A549 (cell line): ENCODE results near the gene MMP24OS. TPM values are rescaled to one million over a fixed set of nuclear protein-coding genes. Genes with fewer than 3 reads are reported as not detected.

Experiments
- ATAC-seq, 2 experiments: fragments of 200-7000 bp in 1 of 2; fragments of >200 bp in 1 of 2; cut with Nextera tagmentation in 1 of 2; cut with Tn5 transposase in 1 of 2; 3 replicates each; pipeline versions ENCODE4 v1.8.0 to v1.9.1; 2018 to 2020; ENCODE audit warnings: mild to moderate bottlenecking in 1 of 2, moderate library complexity in 1 of 2
- CTCF ChIA-PET: fragments of 300-600 bp; sonication (Branson Sonifier 250); formaldehyde crosslinking; extraction: SDS; loops from one replicate; lab custom pipeline; 2021; ENCODE audit warnings: antibody characterized with exemption, inconsistent platforms; lab: Yijun Ruan, JAX
- POLR2A ChIA-PET: fragments of 350-600 bp; formaldehyde crosslinking; extraction: SDS; loops from one replicate; lab custom pipeline; 2021; ENCODE audit warnings: antibody characterized with exemption, inconsistent platforms; lab: Yijun Ruan, JAX
- DNase-seq, 2 experiments: peaks; one replicate each; pipeline versions ENCODE4 v3.0.0 to v3.0.0-alpha.2; 2011 to 2016; ENCODE audit warnings: low read depth in 1 of 2, low spot score in 1 of 2
- FAIRE-seq: peaks from 2 replicates; lab custom pipeline; 2011; peaks lifted over from hg19 to GRCh38; lab: Jason Lieb, UNC
- H3K27ac ChIP-seq, 2 experiments: fragments of >200 bp; sonication (Bioruptor Twin); formaldehyde crosslinking; 3 replicates each; pipeline ENCODE4 v1.5.1; 2016 to 2017
- H3K4me1 ChIP-seq: fragments of >200 bp; sonication (Bioruptor Twin); formaldehyde crosslinking; 3 replicates; pipeline ENCODE4 v1.6.1; 2016
- H3K4me2 ChIP-seq: fragments of >200 bp; sonication (Bioruptor Twin); formaldehyde crosslinking; 3 replicates; pipeline ENCODE4 v1.6.1; 2016
- H3K4me3 ChIP-seq: fragments of >200 bp; sonication (Bioruptor Twin); formaldehyde crosslinking; 3 replicates; pipeline ENCODE4 v1.5.1; 2016
- H3K9me3 ChIP-seq: fragments of >200 bp; sonication (Bioruptor Twin); formaldehyde crosslinking; 3 replicates; pipeline ENCODE4 v1.6.1; 2016
- ATOH8 ChIP-seq: fragments of 250-450 bp; sonication (Bioruptor Pico); IDR thresholded peaks from 2 replicates; pipeline ENCODE4 v1.5.0; 2020; ENCODE audit warnings: low read depth, mild to moderate bottlenecking, moderate library complexity
- CBX8 ChIP-seq: fragments of 200-600 bp; sonication (generic); IDR thresholded peaks from 2 replicates; pipeline ENCODE4 v1.6.1; 2016
- CTCF ChIP-seq: fragments of >200 bp; sonication (Bioruptor Twin); formaldehyde crosslinking; IDR thresholded peaks from 3 replicates; pipeline ENCODE4 v1.5.1; 2016
- EHF ChIP-seq: fragments of 250-450 bp; sonication (Bioruptor Pico); IDR thresholded peaks from 2 replicates; pipeline ENCODE4 v1.5.0; 2020; ENCODE audit warnings: mild to moderate bottlenecking
- EHMT2 ChIP-seq: fragments of 200-600 bp; sonication (generic); IDR thresholded peaks from 2 replicates; pipeline ENCODE4 v1.6.1; 2016; ENCODE audit warnings: antibody characterized with exemption, low read depth, mild to moderate bottlenecking, moderate library complexity
- ELK1 ChIP-seq: fragments of 150-350 bp; IDR thresholded peaks from 2 replicates; pipeline ENCODE4 v1.6.1; 2014; ENCODE audit warnings: low read depth, mild to moderate bottlenecking, low read length
- FOXS1 ChIP-seq: fragments of 250-450 bp; sonication (Bioruptor Pico); IDR thresholded peaks from 2 replicates; pipeline ENCODE4 v1.5.0; 2020; ENCODE audit warnings: mild to moderate bottlenecking, moderate library complexity
- GATA3 ChIP-seq: IDR thresholded peaks from 2 replicates; pipeline ENCODE4 v1.6.1; 2012; ENCODE audit warnings: borderline replicate concordance
- HDAC2 ChIP-seq: fragments of 200-600 bp; sonication (generic); IDR thresholded peaks from 2 replicates; pipeline ENCODE4 v1.6.1; 2016
- JUN ChIP-seq, 2 experiments: fragments of >200 bp; sonication (Bioruptor Twin); formaldehyde crosslinking; IDR thresholded peaks; 2 replicates in 1 of 2; 3 replicates in 1 of 2; pipeline ENCODE4 v1.6.1; 2016 to 2017
- MAX ChIP-seq: IDR thresholded peaks from 2 replicates; pipeline ENCODE4 v1.6.1; 2012
- NFE2L2 ChIP-seq: fragments of 150-350 bp; conservative IDR thresholded peaks from 2 replicates; pipeline ENCODE4 v1.6.1; 2014; ENCODE audit warnings: low read length
- NR3C1 ChIP-seq: fragments of >200 bp; sonication (Bioruptor Twin); formaldehyde crosslinking; IDR thresholded peaks from 3 replicates; pipeline ENCODE4 v1.6.1; 2017
- PHF8 ChIP-seq: fragments of 200-600 bp; sonication (generic); IDR thresholded peaks from 2 replicates; pipeline ENCODE4 v1.6.1; 2016; ENCODE audit warnings: low read depth, mild to moderate bottlenecking, antibody characterized with exemption, moderate library complexity, borderline replicate concordance
- RAD21 ChIP-seq, 2 experiments: fragments of >200 bp in 1 of 2; sonication (Bioruptor Twin) in 1 of 2; formaldehyde crosslinking in 1 of 2; IDR thresholded peaks in 1 of 2; conservative IDR thresholded peaks in 1 of 2; 2 replicates in 1 of 2; 3 replicates in 1 of 2; pipeline ENCODE4 v1.6.1; 2012 to 2018; ENCODE audit warnings: inconsistent platforms in 1 of 2
- SMC3 ChIP-seq: fragments of >200 bp; sonication (Bioruptor Twin); formaldehyde crosslinking; IDR thresholded peaks from 3 replicates; pipeline ENCODE4 v1.6.1; 2018; ENCODE audit warnings: inconsistent platforms
- SREBF2 ChIP-seq: fragments of 450-650 bp; IDR thresholded peaks from 2 replicates; pipeline ENCODE4 v1.6.1; 2014; ENCODE audit warnings: mild to moderate bottlenecking, moderate library complexity
- TP53 ChIP-seq: fragments of 250-450 bp; sonication (Bioruptor Pico); IDR thresholded peaks from 2 replicates; pipeline ENCODE4 v1.5.0; 2021; ENCODE audit warnings: mild to moderate bottlenecking, moderate library complexity
- ZNF302 ChIP-seq: fragments of 250-450 bp; sonication (Bioruptor Pico); IDR thresholded peaks from 2 replicates; pipeline ENCODE4 v1.9.0; 2021; ENCODE audit warnings: inconsistent platforms, mild to moderate bottlenecking, moderate library complexity
- WGBS: methylation state at CpG from one replicate; pipeline ENCODE4 v1.1.6; 2017; ENCODE audit errors: missing lambda C conversion rate; 5-methylcytosine and 5-hydroxymethylcytosine counted together
- polyA plus RNA-seq, 4 experiments: library from polyadenylated mRNA; depleted of rRNA in 3 of 4; stranded (reverse); fragments of >200 nt; fragmentation: RNase III in 1 of 4; extraction: RNeasy Plus Mini Kit Qiagen cat#74134 plus additional on column Dnase treatment in 1 of 4; gene quantifications; 2 replicates in 3 of 4; 3 replicates in 1 of 4; pipeline ENCODE4 v1.2.3, GENCODE V29; 2011 to 2017

The MMP24OS gene
- polyA plus RNA-seq, 2 of the 4 experiments (the other 2 are of a cell fraction) = 13.6 to 40.5 TPM

- TF ChIP-seq ZNF302 (CRISPR knock-in tag) (no peak), GATA3 (no peak), SMC3 (no peak), EHF (CRISPR knock-in tag) (no peak), ATOH8 (CRISPR knock-in tag) (no peak), EHMT2 (no peak), ELK1 (no peak), NR3C1 (no peak), PHF8 (no peak), FOXS1 (CRISPR knock-in tag) (no peak), CBX8 (no peak)
Measured at GRCh38 chr20:35267092-35267491, 10.8 kb downstream of the MMP24OS start (continued).

- Histone ChIP-seq H3K4me1 (peaks cover 86% of the 10 kb centered on the region), H3K9me3 (no peaks in the 10 kb centered on the region), H3K4me2 (peak overlapping the region; percentile 98), H3K4me3 (peak overlapping the region; percentile 55), H3K27ac (peak overlapping the region; percentile 97 to 100)
- FAIRE-seq = no peak
- ChIA-PET CTCF (interaction anchor here (0.6 to 15.8 kb wide), 38 partner anchors 11 to 434 kb away, joined by 3 to 333 read pairs (median 5); partner anchors contain the start of genes EDEM2, MMP24, MMP24OS and TRPC4AP), POLR2A (interaction anchor here (0.5 to 2.9 kb wide), 3 partner anchors 13 to 120 kb away, joined by 3 to 17 read pairs (median 3); partner anchors contain the start of gene MMP24OS)
- TF ChIP-seq RAD21 (conservative IDR thresholded peaks at IDR 0.05 in 1 of 2, IDR thresholded peaks at IDR 0.05 in 1 of 2) = peak; percentile 82 to 91
- TF ChIP-seq ATOH8 (CRISPR knock-in tag) = no peak
- no peak for TF ChIP-seq HDAC2
- TF ChIP-seq MAX = peak; percentile 24; the same call in 1 of the 2 replicates
- TF ChIP-seq TP53 (CRISPR knock-in tag) = no peak
- TF ChIP-seq JUN (IDR thresholded peaks at IDR 0.05) = no peak
- no peak for TF ChIP-seq NFE2L2
- peak; percentile 83 for TF ChIP-seq SMC3
- TF ChIP-seq CTCF = peak; percentile 59
- TF ChIP-seq SREBF2 = no peak
- peak; percentile 61 to 88 for DNase-seq
- 0% methylated on average over 1 of the region's 1 CpG for WGBS
- peak; percentile 47 to 58 for ATAC-seq
Measured at GRCh38 chr20:35264755-35265154, 13.2 kb downstream of the MMP24OS start.
